ENCODE data around the gene LRP1B. TPM values are rescaled to one million over a fixed set of nuclear protein-coding genes. Genes with fewer than 3 reads are reported as not detected.

LRP1B gene
- total and polyA plus RNA-seq, 4 donors = 0.01 to 0.84 (median 0.17) TPM

GRCh38 chr2:140498360-140498759 is 1632.5 kb downstream of the LRP1B start:
- H3K4me1 ChIP-seq (ENCODE audit: control insufficient read depth in 4 of 4, insufficient read depth in 4 of 4, low read length in 3 of 4) = no peaks in the 10 kb centered on the region
- no peak overlapping the region for H3K27ac ChIP-seq (ENCODE audit: low read depth in 1 of 2, low read length in 2 of 2)
- WGBS = 50% methylated on average over 4 of the region's 4 CpGs
- H3K36me3 ChIP-seq (ENCODE audit: control insufficient read depth in 4 of 4, insufficient read depth in 3 of 4, low read depth in 1 of 4, low read length in 3 of 4) = no peaks in the 10 kb centered on the region
- TF ChIP-seq RXRA (IDR thresholded peaks at IDR 0.05) (no peak), MAX (IDR thresholded peaks at IDR 0.05) (no peak), GABPA (IDR thresholded peaks at IDR 0.05 in 1 of 2, conservative IDR thresholded peaks at IDR 0.05 in 1 of 2) (no peak), FOXA2 (IDR thresholded peaks at IDR 0.05) (no peak), TAF1 (conservative IDR thresholded peaks at IDR 0.05) (no peak), SP1 (IDR thresholded peaks at IDR 0.05) (no peak), YY1 (IDR thresholded peaks at IDR 0.05) (no peak), JUND (IDR thresholded peaks at IDR 0.05) (no peak)
- H3K9me3 ChIP-seq (ENCODE audit: control insufficient read depth in 4 of 4, low read length in 3 of 4) = no peaks in the 10 kb centered on the region
- no peak for DNase-seq (ENCODE audit: low spot score)
- H3K9ac ChIP-seq (ENCODE audit: low read depth in 1 of 2, low read length in 2 of 2) = no peak overlapping the region
- no peaks in the 10 kb centered on the region for H3K27me3 ChIP-seq (ENCODE audit: control insufficient read depth in 4 of 4, insufficient read depth in 4 of 4, low read length in 3 of 4)
- no peak overlapping the region for H3K4me3 ChIP-seq (ENCODE audit: low read depth in 1 of 3, low read length in 3 of 3)

- H3K4me1 ChIP-seq (ENCODE audit: control insufficient read depth in 4 of 4, insufficient read depth in 4 of 4, low read length in 3 of 4) = no peaks in the 10 kb centered on the region
- H3K27ac ChIP-seq (ENCODE audit: low read depth in 1 of 2, low read length in 2 of 2) = no peak overlapping the region
- no peaks in the 10 kb centered on the region for H3K27me3 ChIP-seq (ENCODE audit: control insufficient read depth in 4 of 4, insufficient read depth in 4 of 4, low read length in 3 of 4)
- DNase-seq (ENCODE audit: low spot score) = no peak
- H3K4me3 ChIP-seq (ENCODE audit: low read depth in 1 of 3, low read length in 3 of 3) = no peak overlapping the region
- TF ChIP-seq CTCF (IDR thresholded peaks at IDR 0.05; ENCODE audit: low read depth, low read length, missing input control) (no peak), ATF3 (IDR thresholded peaks at IDR 0.05) (no peak), FOXA1 (IDR thresholded peaks at IDR 0.05) (no peak), SP1 (IDR thresholded peaks at IDR 0.05) (no peak), HNF4G (IDR thresholded peaks at IDR 0.05) (no peak), GABPA (IDR thresholded peaks at IDR 0.05 in 1 of 2, conservative IDR thresholded peaks at IDR 0.05 in 1 of 2) (no peak), TAF1 (conservative IDR thresholded peaks at IDR 0.05) (no peak), RXRA (IDR thresholded peaks at IDR 0.05) (no peak)
- WGBS = 92% methylated on average over 1 of the region's 1 CpG
- no peak overlapping the region for H3K9ac ChIP-seq (ENCODE audit: low read depth in 1 of 2, low read length in 2 of 2)
- H3K36me3 ChIP-seq (ENCODE audit: control insufficient read depth in 4 of 4, insufficient read depth in 3 of 4, low read depth in 1 of 4, low read length in 3 of 4) = no peaks in the 10 kb centered on the region
- no peaks in the 10 kb centered on the region for H3K9me3 ChIP-seq (ENCODE audit: control insufficient read depth in 4 of 4, low read length in 3 of 4)
Observed at GRCh38 chr2:140496714-140497113, 1634.1 kb downstream of the LRP1B start.

- no peak overlapping the region for H3K27ac ChIP-seq (ENCODE audit: low read depth in 1 of 2, low read length in 2 of 2)
- WGBS = 43% methylated on average over 3 of the region's 3 CpGs
- no peak for DNase-seq (ENCODE audit: low spot score)
- H3K9me3 ChIP-seq (ENCODE audit: control insufficient read depth in 4 of 4, low read length in 3 of 4) = no peaks in the 10 kb centered on the region
- H3K27me3 ChIP-seq (ENCODE audit: control insufficient read depth in 4 of 4, insufficient read depth in 4 of 4, low read length in 3 of 4) = no peaks in the 10 kb centered on the region
- no peak overlapping the region for H3K9ac ChIP-seq (ENCODE audit: low read depth in 1 of 2, low read length in 2 of 2)
- H3K36me3 ChIP-seq (ENCODE audit: control insufficient read depth in 4 of 4, insufficient read depth in 3 of 4, low read depth in 1 of 4, low read length in 3 of 4) = no peaks in the 10 kb centered on the region
- no peaks in the 10 kb centered on the region for H3K4me1 ChIP-seq (ENCODE audit: control insufficient read depth in 4 of 4, insufficient read depth in 4 of 4, low read length in 3 of 4)
- TF ChIP-seq HNF4A (conservative IDR thresholded peaks at IDR 0.05) (no peak), GABPA (IDR thresholded peaks at IDR 0.05 in 1 of 2, conservative IDR thresholded peaks at IDR 0.05 in 1 of 2) (no peak), MAX (IDR thresholded peaks at IDR 0.05) (no peak), REST (IDR thresholded peaks at IDR 0.05) (no peak), RAD21 (IDR thresholded peaks at IDR 0.05) (no peak), HNF4G (IDR thresholded peaks at IDR 0.05) (no peak), ZBTB33 (IDR thresholded peaks at IDR 0.05) (no peak), CTCF (IDR thresholded peaks at IDR 0.05; ENCODE audit: low read depth, low read length, missing input control) (no peak), FOXA2 (IDR thresholded peaks at IDR 0.05) (no peak), ATF3 (IDR thresholded peaks at IDR 0.05) (no peak), SP1 (IDR thresholded peaks at IDR 0.05) (no peak), YY1 (IDR thresholded peaks at IDR 0.05) (no peak), TAF1 (conservative IDR thresholded peaks at IDR 0.05) (no peak)
- H3K4me3 ChIP-seq (ENCODE audit: low read depth in 1 of 3, low read length in 3 of 3) = no peak overlapping the region
Observed at GRCh38 chr2:140491876-140492275, 1638.9 kb downstream of the LRP1B start.
